Measurements from ENCODE around the gene RBFOX1. TPM values are rescaled to one million over a fixed set of nuclear protein-coding genes. Genes with fewer than 3 reads are reported as not detected.

RBFOX1 gene
- total and polyA plus RNA-seq, 10 of the 15 experiments (the other 5 are each of a cell fraction or from before 2014, with no cell fraction given) = 0.87 TPM; not detected in 9

GRCh38 chr16:7590934-7591333 lies 258.3 kb downstream of the RBFOX1 start:
- ChIA-PET RAD21 (ENCODE audit: unreplicated experiment) (no interaction called here), POLR2A (no interaction called here), SMC1A (ENCODE audit: uncharacterized antibody, unreplicated experiment) (no interaction called here), CTCF (no interaction called here)
- intact Hi-C loops (cut with micrococcal nuclease; ENCODE audit: unreplicated experiment) = no loop called here
- no peak overlapping the region for H3K27ac ChIP-seq (ENCODE audit: control insufficient read depth, insufficient read depth)
- H3K9me3 ChIP-seq (replicated peaks; ENCODE audit: control insufficient read depth, insufficient read depth, low read length) = no peaks in the 10 kb centered on the region; the same call in 2 of the 3 replicates
- WGBS (ENCODE audit: insufficient coverage, insufficient replicate concordance, low lambda C conversion rate, missing lambda C conversion rate) = 56% methylated on average over 3 of the region's 4 CpGs
- no peak overlapping the region for H2AFZ ChIP-seq (ENCODE audit: control insufficient read depth, low read depth, low read length)
- in situ Hi-C loops (cut with MboI) = no loop called here
- TF ChIP-seq EGR1 (IDR thresholded peaks at IDR 0.05; ENCODE audit: borderline replicate concordance in 1 of 2, low read depth in 2 of 2, low read length in 2 of 2) (no peak), RELB (IDR thresholded peaks at IDR 0.05; ENCODE audit: low read depth) (no peak)
- H3K4me1 ChIP-seq (ENCODE audit: control insufficient read depth, insufficient read depth, low read length) = no peaks in the 10 kb centered on the region
- no peaks in the 10 kb centered on the region for H3K27me3 ChIP-seq (replicated peaks in 1 of 2; ENCODE audit: control insufficient read depth in 2 of 2, insufficient read depth in 2 of 2, low read length in 1 of 2)
- DNase-seq (ENCODE audit: low read depth, low spot score) (no peak), FAIRE-seq (no peak), ATAC-seq (no peak)
- no peak overlapping the region for H3K4me3 ChIP-seq
- H3K4me2 ChIP-seq (ENCODE audit: control insufficient read depth, insufficient read depth) = no peak overlapping the region
- H4K20me1 ChIP-seq (ENCODE audit: control insufficient read depth, insufficient read depth) = no peaks in the 10 kb centered on the region
- no peak overlapping the region for H3K9ac ChIP-seq (ENCODE audit: control insufficient read depth, insufficient read depth, low read length)
- H3K79me2 ChIP-seq (ENCODE audit: control insufficient read depth, insufficient read depth, low read length) = no peaks in the 10 kb centered on the region
- no TSS peak for BruUV-seq (replicated peaks)
- no peaks in the 10 kb centered on the region for H3K36me3 ChIP-seq (ENCODE audit: control insufficient read depth in 2 of 2, insufficient read depth in 2 of 2, low read length in 1 of 2)

DNA sequence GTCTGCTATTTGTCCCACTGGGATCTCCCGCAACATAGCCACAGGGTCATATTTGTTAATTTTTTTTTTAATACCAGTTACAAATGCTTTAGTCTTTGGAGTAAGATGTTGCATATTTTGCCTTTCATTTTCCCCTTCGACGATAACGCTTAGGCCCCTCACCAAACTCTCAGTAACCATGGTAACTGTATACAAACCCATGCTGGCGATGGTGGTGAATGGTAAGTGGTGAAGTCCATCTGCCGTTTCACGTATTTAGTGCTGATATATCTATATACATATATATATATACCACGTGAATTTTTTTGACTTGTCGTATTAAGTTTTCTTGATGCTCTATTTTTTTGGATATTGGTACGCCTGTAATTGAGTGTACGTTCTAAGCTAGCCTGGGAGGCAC lies 263.7 kb downstream of the RBFOX1 start:
- Histone ChIP-seq H3K4me3 (no peak overlapping the region), H3K9ac (ENCODE audit: control insufficient read depth, insufficient read depth, low read length) (no peak overlapping the region), H3K27me3 (replicated peaks in 1 of 2; ENCODE audit: control insufficient read depth in 2 of 2, insufficient read depth in 2 of 2, low read length in 1 of 2) (no peaks in the 10 kb centered on the region), H3K36me3 (ENCODE audit: control insufficient read depth in 2 of 2, insufficient read depth in 2 of 2, low read length in 1 of 2) (no peaks in the 10 kb centered on the region), H3K4me1 (ENCODE audit: control insufficient read depth, insufficient read depth, low read length) (no peaks in the 10 kb centered on the region), H4K20me1 (ENCODE audit: control insufficient read depth, insufficient read depth) (no peaks in the 10 kb centered on the region), H3K79me2 (ENCODE audit: control insufficient read depth, insufficient read depth, low read length) (no peaks in the 10 kb centered on the region), H3K9me3 (replicated peaks; ENCODE audit: control insufficient read depth, insufficient read depth, low read length) (no peaks in the 10 kb centered on the region), H2AFZ (ENCODE audit: control insufficient read depth, low read depth, low read length) (no peak overlapping the region), H3K4me2 (ENCODE audit: control insufficient read depth, insufficient read depth) (no peak overlapping the region), H3K27ac (ENCODE audit: control insufficient read depth, insufficient read depth) (no peak overlapping the region)
- ChIA-PET SMC1A (ENCODE audit: uncharacterized antibody, unreplicated experiment) (no interaction called here), POLR2A (no interaction called here), RAD21 (ENCODE audit: unreplicated experiment) (no interaction called here), CTCF (no interaction called here)
- BruUV-seq (replicated peaks) = no TSS peak
- DNase-seq (ENCODE audit: low read depth, low spot score) (no peak), FAIRE-seq (no peak), ATAC-seq (no peak)
- WGBS (ENCODE audit: insufficient coverage, insufficient replicate concordance, low lambda C conversion rate, missing lambda C conversion rate) = 70% methylated on average over 11 of the region's 11 CpGs
- in situ Hi-C loops (cut with MboI) = no loop called here
- intact Hi-C loops (cut with micrococcal nuclease; ENCODE audit: unreplicated experiment) = no loop called here
- TF ChIP-seq TAF1 (IDR thresholded peaks at IDR 0.05; ENCODE audit: borderline replicate concordance, low read depth, low read length) (no peak), IKZF1 (conservative IDR thresholded peaks at IDR 0.05) (no peak)
- TF ChIP-seq, protein P1, sequence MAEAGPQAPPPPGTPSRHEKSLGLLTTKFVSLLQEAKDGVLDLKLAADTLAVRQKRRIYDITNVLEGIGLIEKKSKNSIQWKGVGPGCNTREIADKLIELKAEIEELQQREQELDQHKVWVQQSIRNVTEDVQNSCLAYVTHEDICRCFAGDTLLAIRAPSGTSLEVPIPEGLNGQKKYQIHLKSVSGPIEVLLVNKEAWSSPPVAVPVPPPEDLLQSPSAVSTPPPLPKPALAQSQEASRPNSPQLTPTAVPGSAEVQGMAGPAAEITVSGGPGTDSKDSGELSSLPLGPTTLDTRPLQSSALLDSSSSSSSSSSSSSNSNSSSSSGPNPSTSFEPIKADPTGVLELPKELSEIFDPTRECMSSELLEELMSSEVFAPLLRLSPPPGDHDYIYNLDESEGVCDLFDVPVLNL (IDR thresholded peaks at IDR 0.05; ENCODE audit: low read depth, low read length) = no peak
- TF ChIP-seq, protein P2, sequence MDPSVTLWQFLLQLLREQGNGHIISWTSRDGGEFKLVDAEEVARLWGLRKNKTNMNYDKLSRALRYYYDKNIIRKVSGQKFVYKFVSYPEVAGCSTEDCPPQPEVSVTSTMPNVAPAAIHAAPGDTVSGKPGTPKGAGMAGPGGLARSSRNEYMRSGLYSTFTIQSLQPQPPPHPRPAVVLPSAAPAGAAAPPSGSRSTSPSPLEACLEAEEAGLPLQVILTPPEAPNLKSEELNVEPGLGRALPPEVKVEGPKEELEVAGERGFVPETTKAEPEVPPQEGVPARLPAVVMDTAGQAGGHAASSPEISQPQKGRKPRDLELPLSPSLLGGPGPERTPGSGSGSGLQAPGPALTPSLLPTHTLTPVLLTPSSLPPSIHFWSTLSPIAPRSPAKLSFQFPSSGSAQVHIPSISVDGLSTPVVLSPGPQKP (IDR thresholded peaks at IDR 0.05; ENCODE audit: low read depth, low read length) = no peak

Measured in GM12878 (cell line).